Lung (tissue), 12 donors: ENCODE measurements around the gene ADAMTS2. TPM values are rescaled to one million over a fixed set of nuclear protein-coding genes. Genes with fewer than 3 reads are reported as not detected.
A peak's percentile ranks its signal among the peaks of the same experiment; 100 is the strongest.

ENCODE experiments used
- ATAC-seq: fragments of 200-7000 bp; cut with Tn5 transposase; one replicate; pipeline ENCODE4 v1.9.1; 2020; ENCODE audit warnings: moderate number of reproducible peaks; ENCODE audit not compliant: insufficient read depth, low FRiP score
- DNase-seq, 3 donors: peaks; one replicate each; pipeline ENCODE4 v3.0.0-alpha.2; 2013 to 2017
- H3K27ac ChIP-seq, 2 donors: one replicate each; pipeline ENCODE4 v1.5.1; 2013; ENCODE audit warnings: mild to moderate bottlenecking in 2 of 2, moderate library complexity in 2 of 2, control low read depth in 1 of 2, inconsistent platforms in 1 of 2, low read depth in 1 of 2, low read length in 1 of 2
- H3K27me3 ChIP-seq, 3 donors: one replicate each; pipeline ENCODE4 v1.5.1; 2013; ENCODE audit warnings: low read length in 2 of 3; ENCODE audit not compliant: control insufficient read depth in 3 of 3, insufficient read depth in 3 of 3
- H3K36me3 ChIP-seq, 4 donors: one replicate each; pipeline ENCODE4 v1.5.1; 2013; ENCODE audit warnings: low read length in 4 of 4, mild to moderate bottlenecking in 1 of 4, moderate library complexity in 1 of 4; ENCODE audit not compliant: control insufficient read depth in 4 of 4, insufficient read depth in 4 of 4
- H3K4me1 ChIP-seq, 5 donors: one replicate each; pipeline ENCODE4 v1.5.1; 2013; ENCODE audit warnings: low read length in 5 of 5, mild to moderate bottlenecking in 2 of 5, moderate library complexity in 1 of 5; ENCODE audit not compliant: control insufficient read depth in 5 of 5, insufficient read depth in 5 of 5
- H3K4me3 ChIP-seq: one replicate; pipeline ENCODE4 v1.5.1; 2013; ENCODE audit warnings: mild to moderate bottlenecking, control low read depth, moderate library complexity
- H3K9ac ChIP-seq, 2 donors: one replicate each; pipeline ENCODE4 v1.5.1; 2013; ENCODE audit warnings: low read length in 2 of 2, control low read depth in 1 of 2; ENCODE audit not compliant: insufficient read depth in 1 of 2
- H3K9me3 ChIP-seq, 4 donors: one replicate each; pipeline ENCODE4 v1.5.1; 2013; ENCODE audit warnings: low read length in 3 of 4, mild to moderate bottlenecking in 1 of 4, moderate library complexity in 1 of 4; ENCODE audit not compliant: control insufficient read depth in 4 of 4, insufficient read depth in 3 of 4
- WGBS, 2 donors: extraction: QIAGEN DNeasy Blood & Tissue Kit; methylation state at CpG; one replicate each; pipeline ENCODE4 v1.1.7; 2013; 5-methylcytosine and 5-hydroxymethylcytosine counted together
- polyA plus RNA-seq, 2 donors: library from polyadenylated mRNA; stranded (reverse); fragments of 200-250 nt; gene quantifications; one replicate each; pipeline ENCODE4 v1.2.1, GENCODE V29; 2013
- total RNA-seq, 2 donors: library from RNA; depleted of rRNA in 1 of 2; stranded (reverse); fragments of >200 nt in 1 of 2; gene quantifications; one replicate each; pipeline ENCODE4 v1.2.1, GENCODE V29; 2014 to 2021
- TF ChIP-seq, protein P1 (sequence below): IDR thresholded peaks from 2 replicates; pipeline ENCODE4 v1.5.1; 2012; ENCODE audit warnings: mild to moderate bottlenecking; ENCODE audit errors: control extremely low read depth, extremely low read depth
- donor health status: control.
- donor health status: control.
- donor health status: Bipolar disorder and iron deficiency.
- donor health status: healthy.
- donor health status: DM: yes; HTN: yes; CAD: no.

Gene ADAMTS2
- total and polyA plus RNA-seq, 4 donors, result 9.3 to 45.5 (median 28.7) TPM

GRCh38 chr5:179281694-179282093, 63.6 kb downstream of the ADAMTS2 start:
- WGBS, 2 donors, result 93 to 96% methylated on average over 1 of the region's 1 CpG
- peaks cover 0 to 32% (median 6%) of the 10 kb centered on the region in 5 donors for H3K4me1 ChIP-seq
- TF ChIP-seq, protein P1, sequence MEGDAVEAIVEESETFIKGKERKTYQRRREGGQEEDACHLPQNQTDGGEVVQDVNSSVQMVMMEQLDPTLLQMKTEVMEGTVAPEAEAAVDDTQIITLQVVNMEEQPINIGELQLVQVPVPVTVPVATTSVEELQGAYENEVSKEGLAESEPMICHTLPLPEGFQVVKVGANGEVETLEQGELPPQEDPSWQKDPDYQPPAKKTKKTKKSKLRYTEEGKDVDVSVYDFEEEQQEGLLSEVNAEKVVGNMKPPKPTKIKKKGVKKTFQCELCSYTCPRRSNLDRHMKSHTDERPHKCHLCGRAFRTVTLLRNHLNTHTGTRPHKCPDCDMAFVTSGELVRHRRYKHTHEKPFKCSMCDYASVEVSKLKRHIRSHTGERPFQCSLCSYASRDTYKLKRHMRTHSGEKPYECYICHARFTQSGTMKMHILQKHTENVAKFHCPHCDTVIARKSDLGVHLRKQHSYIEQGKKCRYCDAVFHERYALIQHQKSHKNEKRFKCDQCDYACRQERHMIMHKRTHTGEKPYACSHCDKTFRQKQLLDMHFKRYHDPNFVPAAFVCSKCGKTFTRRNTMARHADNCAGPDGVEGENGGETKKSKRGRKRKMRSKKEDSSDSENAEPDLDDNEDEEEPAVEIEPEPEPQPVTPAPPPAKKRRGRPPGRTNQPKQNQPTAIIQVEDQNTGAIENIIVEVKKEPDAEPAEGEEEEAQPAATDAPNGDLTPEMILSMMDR, result no peak
- H3K4me3 ChIP-seq, result no peak overlapping the region
- no peak overlapping the region for H3K9ac ChIP-seq
- ATAC-seq (no peak), DNase-seq (no peak)
- peaks cover 0 to 2% (median 0%) of the 10 kb centered on the region in 4 donors for H3K9me3 ChIP-seq
- H3K27ac ChIP-seq, result no peak overlapping the region
- H3K27me3 ChIP-seq, result no peaks in the 10 kb centered on the region
- H3K36me3 ChIP-seq, result no peaks in the 10 kb centered on the region

GRCh38 chr5:179280095-179280490, 65.2 kb downstream of the ADAMTS2 start:
- peaks cover 0 to 2% (median 0%) of the 10 kb centered on the region in 4 donors for H3K9me3 ChIP-seq
- ATAC-seq (no peak), DNase-seq (no peak)
- H3K27me3 ChIP-seq, result no peaks in the 10 kb centered on the region
- no peak overlapping the region for H3K4me3 ChIP-seq
- 91 to 94% methylated on average over 8 of the region's 8 CpGs for WGBS, 2 donors
- H3K9ac ChIP-seq, result no peak overlapping the region
- TF ChIP-seq, protein P1, result no peak
- H3K36me3 ChIP-seq, result no peaks in the 10 kb centered on the region
- H3K27ac ChIP-seq, result no peak overlapping the region
- peaks cover 0 to 40% (median 18%) of the 10 kb centered on the region in 5 donors for H3K4me1 ChIP-seq

GRCh38 chr5:179279347-179280094, 65.7 kb downstream of the ADAMTS2 start:
- 64 to 75% methylated on average over 14 of the region's 14 CpGs for WGBS, 2 donors
- DNase-seq (no peak), ATAC-seq (no peak)
- Histone ChIP-seq H3K36me3 (no peaks in the 10 kb centered on the region), H3K4me1 (peaks cover 0 to 38% (median 15%) of the 10 kb centered on the region in 5 donors), H3K4me3 (no peak overlapping the region), H3K9me3 (peaks cover 0 to 2% (median 0%) of the 10 kb centered on the region in 4 donors), H3K27me3 (no peaks in the 10 kb centered on the region), H3K27ac (peak overlapping the region in 1 of 2 donors; percentile 20), H3K9ac (no peak overlapping the region)
- TF ChIP-seq, protein P1, result no peak
